ENCODE data around the gene ANTXR1. TPM values are rescaled to one million over a fixed set of nuclear protein-coding genes. Genes with fewer than 3 reads are reported as not detected.

Gene ANTXR1
- polyA plus RNA-seq, 1 donor (not counting 4 experiments of a cell fraction or from before 2014, with no cell fraction given) = 20.4 TPM

DNA sequence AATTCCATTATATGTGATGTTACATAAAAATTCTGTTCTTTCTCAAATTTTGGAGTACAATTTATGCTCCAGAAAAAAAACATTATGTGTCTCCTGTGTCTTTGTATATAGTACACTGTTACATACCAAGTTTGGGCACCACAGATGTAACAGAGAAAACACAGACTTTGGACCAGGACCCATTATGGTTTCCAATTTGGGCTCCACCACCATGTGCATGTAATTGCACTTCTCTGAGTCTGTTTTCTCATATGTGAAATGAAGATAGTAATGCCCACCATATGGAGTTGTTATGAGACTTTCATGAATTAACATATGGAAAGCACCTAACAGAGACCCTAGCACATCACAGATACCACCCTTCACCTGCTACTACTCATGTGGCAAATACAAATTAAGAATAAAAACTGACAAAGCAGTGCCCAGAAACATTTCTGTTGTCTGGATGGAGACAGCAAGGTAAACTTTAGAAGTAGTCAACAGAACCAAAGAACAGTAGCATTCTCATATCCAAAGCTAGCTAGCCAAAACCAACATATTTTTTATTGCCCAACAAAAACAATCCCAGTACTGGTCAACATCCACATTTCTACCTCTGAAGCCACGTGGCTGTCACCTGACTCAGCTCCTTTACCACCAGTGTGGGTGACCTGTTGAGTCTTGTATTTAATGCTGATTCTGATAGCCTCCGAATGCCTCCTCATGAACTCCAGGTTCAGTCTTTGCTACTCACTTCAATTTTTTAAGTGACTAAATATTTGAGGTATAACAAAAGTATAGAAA, 42.9 kb downstream of the ANTXR1 start:
- Histone ChIP-seq H3K4me1 (ENCODE audit: control insufficient read depth, extremely low read depth, insufficient read depth, low read length) (peaks cover 10% of the 10 kb centered on the region), H3K27ac (ENCODE audit: control insufficient read depth, insufficient read depth, low read length) (no peak overlapping the region), H3K27me3 (ENCODE audit: control insufficient read depth, extremely low read depth, insufficient read depth, low read length) (no peaks in the 10 kb centered on the region), H3K9me3 (ENCODE audit: control insufficient read depth, low read depth, low read length) (no peaks in the 10 kb centered on the region), H3K9ac (ENCODE audit: control insufficient read depth, extremely low read depth, insufficient read depth, low read length) (no peak overlapping the region), H3K9me1 (ENCODE audit: control insufficient read depth, extremely low read depth, insufficient read depth, low read length) (no peaks in the 10 kb centered on the region), H3K36me3 (ENCODE audit: control insufficient read depth in 2 of 2, extremely low read depth in 1 of 2, insufficient read depth in 2 of 2, low read length in 2 of 2) (no peaks in the 10 kb centered on the region), H3K4me2 (ENCODE audit: control insufficient read depth, extremely low read depth, insufficient read depth, low read depth, low read length) (no peak overlapping the region), H2AFZ (ENCODE audit: control insufficient read depth, low read length) (no peak overlapping the region), H3K4me3 (ENCODE audit: control insufficient read depth in 2 of 3, extremely low read depth in 1 of 3, insufficient read depth in 2 of 3, low read depth in 1 of 3, low read length in 3 of 3) (no peak overlapping the region), H3K79me2 (ENCODE audit: control insufficient read depth, insufficient read depth, low read length) (no peaks in the 10 kb centered on the region), H4K20me1 (ENCODE audit: control insufficient read depth, extremely low read depth, insufficient read depth, low read length) (no peaks in the 10 kb centered on the region)
- TF ChIP-seq, protein P1, sequence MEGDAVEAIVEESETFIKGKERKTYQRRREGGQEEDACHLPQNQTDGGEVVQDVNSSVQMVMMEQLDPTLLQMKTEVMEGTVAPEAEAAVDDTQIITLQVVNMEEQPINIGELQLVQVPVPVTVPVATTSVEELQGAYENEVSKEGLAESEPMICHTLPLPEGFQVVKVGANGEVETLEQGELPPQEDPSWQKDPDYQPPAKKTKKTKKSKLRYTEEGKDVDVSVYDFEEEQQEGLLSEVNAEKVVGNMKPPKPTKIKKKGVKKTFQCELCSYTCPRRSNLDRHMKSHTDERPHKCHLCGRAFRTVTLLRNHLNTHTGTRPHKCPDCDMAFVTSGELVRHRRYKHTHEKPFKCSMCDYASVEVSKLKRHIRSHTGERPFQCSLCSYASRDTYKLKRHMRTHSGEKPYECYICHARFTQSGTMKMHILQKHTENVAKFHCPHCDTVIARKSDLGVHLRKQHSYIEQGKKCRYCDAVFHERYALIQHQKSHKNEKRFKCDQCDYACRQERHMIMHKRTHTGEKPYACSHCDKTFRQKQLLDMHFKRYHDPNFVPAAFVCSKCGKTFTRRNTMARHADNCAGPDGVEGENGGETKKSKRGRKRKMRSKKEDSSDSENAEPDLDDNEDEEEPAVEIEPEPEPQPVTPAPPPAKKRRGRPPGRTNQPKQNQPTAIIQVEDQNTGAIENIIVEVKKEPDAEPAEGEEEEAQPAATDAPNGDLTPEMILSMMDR (optimal IDR thresholded peaks at IDR 0.05 in 1 of 3, IDR thresholded peaks at IDR 0.05 in 1 of 3, conservative IDR thresholded peaks at IDR 0.05 in 1 of 3; ENCODE audit: extremely low read depth in 1 of 3, insufficient read depth in 2 of 3, low read length in 3 of 3) = no peak
- TF ChIP-seq EZH2 (IDR thresholded peaks at IDR 0.05; ENCODE audit: low read length) = no peak
- dilution Hi-C loops (cut with MboI; ENCODE audit: extremely low pct_ligation_motif_present, low sequenced_read_pairs) = no loop called here
- FAIRE-seq (peak; percentile 64), DNase-seq (ENCODE audit: low read depth, low spot score) (peak; percentile 7)

DNA sequence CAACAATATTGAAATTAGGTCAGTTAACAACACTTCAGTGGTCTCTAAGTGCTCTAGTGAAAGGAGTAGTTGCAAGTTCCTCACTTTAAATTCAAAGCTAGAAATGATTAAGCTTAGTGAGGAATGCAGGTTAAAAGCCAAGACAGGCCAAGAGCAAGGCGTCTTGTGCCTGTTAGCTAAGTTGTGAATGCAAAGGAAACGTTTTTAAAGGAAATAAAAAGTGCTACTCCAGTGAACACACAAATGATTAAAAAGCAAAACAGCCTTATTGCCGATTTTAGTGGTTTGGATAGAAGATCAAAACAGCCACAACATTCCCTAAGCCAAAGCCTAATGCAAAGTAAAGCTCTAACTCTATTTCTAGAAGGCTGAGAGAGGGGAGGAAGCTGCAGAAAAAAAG, 44.7 kb downstream of the ANTXR1 start:
- FAIRE-seq = no peak
- H3K27me3 ChIP-seq (ENCODE audit: control insufficient read depth, extremely low read depth, insufficient read depth, low read length) = no peaks in the 10 kb centered on the region
- dilution Hi-C loops (cut with MboI; ENCODE audit: extremely low pct_ligation_motif_present, low sequenced_read_pairs) = no loop called here

More for the DNA sequence above, 44.7 kb downstream of the ANTXR1 start:
- Histone ChIP-seq H2AFZ (ENCODE audit: control insufficient read depth, low read length) (no peak overlapping the region), H3K27ac (ENCODE audit: control insufficient read depth, insufficient read depth, low read length) (no peak overlapping the region), H3K4me2 (ENCODE audit: control insufficient read depth, extremely low read depth, insufficient read depth, low read depth, low read length) (no peak overlapping the region), H3K4me1 (ENCODE audit: control insufficient read depth, extremely low read depth, insufficient read depth, low read length) (peaks cover 12% of the 10 kb centered on the region), H3K9ac (ENCODE audit: control insufficient read depth, extremely low read depth, insufficient read depth, low read length) (no peak overlapping the region), H4K20me1 (ENCODE audit: control insufficient read depth, extremely low read depth, insufficient read depth, low read length) (no peaks in the 10 kb centered on the region), H3K4me3 (ENCODE audit: control insufficient read depth in 2 of 3, extremely low read depth in 1 of 3, insufficient read depth in 2 of 3, low read depth in 1 of 3, low read length in 3 of 3) (no peak overlapping the region), H3K9me1 (ENCODE audit: control insufficient read depth, extremely low read depth, insufficient read depth, low read length) (no peaks in the 10 kb centered on the region), H3K79me2 (ENCODE audit: control insufficient read depth, insufficient read depth, low read length) (no peaks in the 10 kb centered on the region), H3K36me3 (ENCODE audit: control insufficient read depth in 2 of 2, extremely low read depth in 1 of 2, insufficient read depth in 2 of 2, low read length in 2 of 2) (no peaks in the 10 kb centered on the region), H3K9me3 (ENCODE audit: control insufficient read depth, low read depth, low read length) (no peaks in the 10 kb centered on the region)
- TF ChIP-seq, protein P1 (optimal IDR thresholded peaks at IDR 0.05 in 1 of 3, IDR thresholded peaks at IDR 0.05 in 1 of 3, conservative IDR thresholded peaks at IDR 0.05 in 1 of 3; ENCODE audit: extremely low read depth in 1 of 3, insufficient read depth in 2 of 3, low read length in 3 of 3) = no peak
- DNase-seq (ENCODE audit: low read depth, low spot score) = no peak

All from keratinocyte (primary cell).